Measurements from ENCODE around the gene LTBP3. TPM values are rescaled to one million over a fixed set of nuclear protein-coding genes. Genes with fewer than 3 reads are reported as not detected.

Gene LTBP3
- total RNA-seq, 1 experiment from 2014 or later, result 10.6 TPM

- H3K23ac ChIP-seq (ENCODE audit: insufficient read length, low read depth, low read length), result no peak overlapping the region
- no peak overlapping the region for H4K5ac ChIP-seq (ENCODE audit: insufficient read length, low read depth, low read length)
- H4K20me1 ChIP-seq (ENCODE audit: control insufficient read depth, insufficient read depth, insufficient read length), result no peaks in the 10 kb centered on the region
- no peak for DNase-seq
- Mint-ChIP-seq H3K27me3 (ENCODE audit: low read depth) (peaks cover 33% of the 10 kb centered on the region), H3K36me3 (ENCODE audit: insufficient read depth in 1 of 3, low read depth in 3 of 3) (peaks cover 0 to 4% (median 3%) of the 10 kb centered on the region in 3 experiments; a peak in 3 of 7 replicates), H3K4me3 (no peak overlapping the region; a peak in 1 of 5 replicates), H3K27ac (no peak overlapping the region), H3K4me1 (peaks cover 8 to 40% of the 10 kb centered on the region in 2 experiments), H3K9me3 (no peaks in the 10 kb centered on the region)
- no peaks in the 10 kb centered on the region for H3K9me3 ChIP-seq (ENCODE audit: control insufficient read depth, low read depth, low read length)
- H3K79me1 ChIP-seq (ENCODE audit: insufficient read depth, low read depth, low read length, poor library complexity, severe bottlenecking), result no peaks in the 10 kb centered on the region
- no peak overlapping the region for H3K14ac ChIP-seq (ENCODE audit: insufficient read depth, low read length)
- no peak overlapping the region for H2BK120ac ChIP-seq (ENCODE audit: low read depth, low read length, poor library complexity, severe bottlenecking)
- TF ChIP-seq CTCF (conservative IDR thresholded peaks at IDR 0.05), result no peak
- no peak overlapping the region for H3K4me2 ChIP-seq (ENCODE audit: insufficient read depth, insufficient read length, low read length)
- H3K4me1 ChIP-seq (ENCODE audit: insufficient read depth, low read length), result no peaks in the 10 kb centered on the region; the same call in 1 of the 2 replicates
- no peak overlapping the region for H2BK15ac ChIP-seq (ENCODE audit: low read depth, low read length)
- no peaks in the 10 kb centered on the region for H3K23me2 ChIP-seq (ENCODE audit: insufficient read length, low read depth, low read length, poor library complexity, severe bottlenecking)
- no peak overlapping the region for H3T11ph ChIP-seq (ENCODE audit: low read length)
- H3K27me3 ChIP-seq (ENCODE audit: insufficient read depth, low read length), result no peaks in the 10 kb centered on the region; the same call in 1 of the 2 replicates
- H3K79me2 ChIP-seq (ENCODE audit: insufficient read depth, low read length), result no peaks in the 10 kb centered on the region
- no peak overlapping the region for H3K18ac ChIP-seq (ENCODE audit: insufficient read length, low read depth, low read length)
- no peak overlapping the region for H2AK5ac ChIP-seq (ENCODE audit: insufficient read length, low read length)
- no peak overlapping the region for H4K8ac ChIP-seq (replicated peaks; ENCODE audit: insufficient read length, low read depth, low read length)
- no peak overlapping the region for H3K9ac ChIP-seq (ENCODE audit: extremely low read depth, insufficient read length, low read length)
- H2BK12ac ChIP-seq (ENCODE audit: insufficient read length, low read depth, low read length), result no peak overlapping the region
- H2BK5ac ChIP-seq (ENCODE audit: insufficient read length, low read length), result no peak overlapping the region
- H3K27ac ChIP-seq (ENCODE audit: insufficient read length, low read depth, low read length), result no peak overlapping the region
- no peak overlapping the region for H2AFZ ChIP-seq (ENCODE audit: low read length)
- no peak overlapping the region for H3K4ac ChIP-seq (ENCODE audit: low read depth, low read length)
- no peak overlapping the region for H4K91ac ChIP-seq (ENCODE audit: insufficient read length, low read depth, low read length)
- H2BK20ac ChIP-seq (ENCODE audit: low read depth, low read length, poor library complexity, severe bottlenecking), result no peak overlapping the region
- H3K56ac ChIP-seq (ENCODE audit: insufficient read length, low read depth, low read length), result no peak overlapping the region
- no CpG with 5 or more reads among the region's 9 CpGs for WGBS (ENCODE audit: extremely low coverage, insufficient read length, low lambda C conversion rate)
These were observed 31.5 kb upstream of the LTBP3 start for GRCh38 chr11:65589444-65590239.

Data from H9 (cell line).